Left kidney (tissue), 8 donors: Measurements from ENCODE around the gene SLC12A3. TPM values are rescaled to one million over a fixed set of nuclear protein-coding genes. Genes with fewer than 3 reads are reported as not detected.

Source experiments
- DNase-seq: peaks from one replicate; pipeline ENCODE4 v3.0.0-alpha.2; 2013
- long read RNA-seq, 8 donors: transcript quantifications; one replicate each; lab custom pipeline, GENCODE V29; 2026
- polyA plus RNA-seq: library from polyadenylated mRNA; unstranded; fragments of 120-200 nt; gene quantifications from one replicate; pipeline ENCODE4 v1.2.1, GENCODE V29; 2013; ENCODE audit not compliant: insufficient read length

Gene SLC12A3
- 26.3 TPM for polyA plus RNA-seq
- long read RNA-seq, donor 1, full-length matches to known transcripts: 3 of 3 reads
- long read RNA-seq, donor 1, partial matches to known transcripts: 0 of 3 reads
- long read RNA-seq, donor 1, other reads (novel, unspliced or antisense): 0 of 3 reads
- long read RNA-seq, donor 2, full-length matches to known transcripts: 4 of 4 reads
- long read RNA-seq, donor 2, partial matches to known transcripts: 0 of 4 reads
- long read RNA-seq, donor 2, other reads (novel, unspliced or antisense): 0 of 4 reads
- long read RNA-seq, donor 3: 0 reads
- long read RNA-seq, donor 4: 0 reads
- long read RNA-seq, donor 5, full-length matches to known transcripts: 6 of 6 reads
- long read RNA-seq, donor 5, partial matches to known transcripts: 0 of 6 reads
- long read RNA-seq, donor 5, other reads (novel, unspliced or antisense): 0 of 6 reads
- long read RNA-seq, donor 6: 0 reads
- long read RNA-seq, donor 7, full-length matches to known transcripts: 8 of 8 reads
- long read RNA-seq, donor 7, partial matches to known transcripts: 0 of 8 reads
- long read RNA-seq, donor 7, other reads (novel, unspliced or antisense): 0 of 8 reads
- long read RNA-seq, donor 8, full-length matches to known transcripts: 3 of 3 reads
- long read RNA-seq, donor 8, partial matches to known transcripts: 0 of 3 reads
- long read RNA-seq, donor 8, other reads (novel, unspliced or antisense): 0 of 3 reads

- DNase-seq: no peak
Measured at GRCh38 chr16:56864960-56865359, at the start of gene SLC12A3. Gene SLC12A3 (plus strand): TSS chr16:56865207. CDS start chr16:56865236, 29 bp downstream.

- DNase-seq: no peak
Measured at GRCh38 chr16:56815721-56816120, 49.3 kb upstream of the SLC12A3 start.

- DNase-seq: no peak
Measured at GRCh38 chr16:56817056-56817455, 48.0 kb upstream of the SLC12A3 start.

- no peak for DNase-seq
Measured at GRCh38 chr16:56817938-56818337, 47.1 kb upstream of the SLC12A3 start.

GRCh38 chr16:56823081-56823733, 41.8 kb upstream of the SLC12A3 start:
- no peak for DNase-seq

GRCh38 chr16:56824331-56824730, 40.7 kb upstream of the SLC12A3 start:
- no peak for DNase-seq

- no peak for DNase-seq
Measured at GRCh38 chr16:56824804-56825203, 40.2 kb upstream of the SLC12A3 start.

- no peak for DNase-seq
Measured at GRCh38 chr16:56825826-56826225, 39.2 kb upstream of the SLC12A3 start.

- no peak for DNase-seq
Measured at GRCh38 chr16:56828647-56829046, 36.4 kb upstream of the SLC12A3 start.

- no peak for DNase-seq
Measured at GRCh38 chr16:56830669-56831068, 34.3 kb upstream of the SLC12A3 start.

GRCh38 chr16:56832768-56833167, 32.2 kb upstream of the SLC12A3 start:
- no peak for DNase-seq

GRCh38 chr16:56833243-56833970, 31.6 kb upstream of the SLC12A3 start:
- no peak for DNase-seq

GRCh38 chr16:56835320-56835719, 29.7 kb upstream of the SLC12A3 start:
- no peak for DNase-seq

- DNase-seq: no peak
Measured at GRCh38 chr16:56836410-56837230, 28.4 kb upstream of the SLC12A3 start.

GRCh38 chr16:56838622-56839337, 26.2 kb upstream of the SLC12A3 start:
- DNase-seq: no peak

GRCh38 chr16:56841233-56841632, 23.8 kb upstream of the SLC12A3 start:
- no peak for DNase-seq

GRCh38 chr16:56841659-56842058, 23.3 kb upstream of the SLC12A3 start:
- no peak for DNase-seq

GRCh38 chr16:56842133-56842532, 22.9 kb upstream of the SLC12A3 start:
- no peak for DNase-seq

GRCh38 chr16:56844056-56844455, 21.0 kb upstream of the SLC12A3 start:
- no peak for DNase-seq

GRCh38 chr16:56847173-56847910, 17.7 kb upstream of the SLC12A3 start:
- no peak for DNase-seq
